ENCODE data around the gene GRN.
A peak's percentile ranks its signal among the peaks of the same experiment; 100 is the strongest.
"Not testable (repeated sequence)": the region's sequence is repeated elsewhere in the genome, so short reads cannot be mapped to it uniquely, and the experiment has no call there.

Gene GRN

DNA sequence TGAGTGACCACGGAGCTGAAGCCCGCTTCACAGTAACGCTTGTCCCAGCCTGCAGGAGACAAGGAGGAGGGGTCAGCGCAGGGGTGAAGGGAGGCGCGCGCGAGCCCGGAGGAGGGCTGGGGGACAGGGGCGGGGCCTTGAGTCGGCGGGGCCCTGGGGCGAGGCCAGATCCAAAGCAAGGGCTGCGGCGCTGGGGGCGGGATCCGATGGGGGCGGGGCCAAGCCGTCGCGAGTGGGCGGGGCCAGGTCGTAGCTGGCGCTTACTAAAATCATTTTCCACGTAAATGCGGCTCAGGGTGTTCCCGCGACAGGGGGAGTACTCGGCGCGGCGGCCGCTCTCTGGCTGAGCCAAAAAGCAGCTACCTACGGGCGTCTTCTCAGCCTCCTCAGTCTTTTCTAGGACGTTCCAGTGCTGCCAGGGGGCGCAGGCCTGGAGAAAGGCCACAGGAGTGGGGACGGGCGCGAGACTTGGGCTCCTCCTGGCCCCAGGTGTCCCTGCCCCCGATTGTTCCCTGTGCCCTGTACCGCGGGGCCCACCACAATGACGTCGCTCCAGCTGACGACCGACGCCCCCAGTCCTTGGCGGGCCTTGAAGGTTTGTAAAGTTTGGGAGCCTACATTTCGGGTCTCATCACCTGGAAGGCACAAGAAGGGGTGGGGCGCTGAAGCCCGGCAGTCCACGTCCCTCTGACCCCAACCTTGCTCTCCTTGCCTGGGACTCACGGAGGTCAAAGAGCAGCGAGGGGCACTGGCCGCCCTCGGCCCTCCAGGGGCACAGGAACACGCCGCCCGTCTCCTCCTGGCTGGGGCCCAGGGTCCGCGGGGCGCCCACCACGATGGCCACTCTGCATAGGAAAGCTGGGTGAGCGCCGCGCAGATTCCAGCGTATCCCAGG is 40.4 kb downstream of the GRN start:
- FAIRE-seq: no peak

DNA sequence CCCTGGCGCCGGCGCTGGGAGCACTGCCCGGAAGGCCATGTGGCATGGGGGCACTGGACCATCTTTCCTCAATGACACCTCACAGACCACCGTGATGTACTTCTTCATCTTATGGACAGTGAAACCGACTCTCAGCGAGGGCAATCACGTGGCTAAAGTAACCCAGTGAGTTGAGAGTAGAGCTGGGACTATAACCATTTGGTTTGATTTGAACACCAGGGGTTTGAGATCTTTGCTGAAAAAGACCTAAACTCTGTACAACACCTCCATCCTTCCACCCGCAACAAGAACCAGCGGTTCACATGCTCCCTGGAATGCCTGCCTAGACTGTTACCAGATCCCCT is 41.1 kb downstream of the GRN start:
- FAIRE-seq: no peak

DNA sequence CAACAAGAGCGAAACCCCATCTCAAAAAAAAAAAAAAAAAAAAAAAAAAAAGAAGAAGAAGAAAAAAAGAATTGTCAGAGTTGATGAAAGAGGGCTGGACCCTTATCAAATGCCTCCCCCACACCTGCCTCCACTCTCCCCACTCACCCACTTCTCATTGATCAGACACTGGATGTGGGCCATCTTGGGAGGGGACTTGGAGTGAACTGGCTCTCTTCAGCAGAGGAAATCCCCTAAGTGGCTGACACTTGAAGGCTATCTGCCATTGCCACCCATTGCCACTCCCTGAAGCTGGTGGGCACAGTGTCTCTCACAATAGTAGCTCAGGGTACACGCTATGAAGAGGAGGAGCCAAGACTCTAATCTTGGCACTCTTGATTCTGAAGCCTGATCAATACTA is 42.7 kb downstream of the GRN start:
- no peak for FAIRE-seq

DNA sequence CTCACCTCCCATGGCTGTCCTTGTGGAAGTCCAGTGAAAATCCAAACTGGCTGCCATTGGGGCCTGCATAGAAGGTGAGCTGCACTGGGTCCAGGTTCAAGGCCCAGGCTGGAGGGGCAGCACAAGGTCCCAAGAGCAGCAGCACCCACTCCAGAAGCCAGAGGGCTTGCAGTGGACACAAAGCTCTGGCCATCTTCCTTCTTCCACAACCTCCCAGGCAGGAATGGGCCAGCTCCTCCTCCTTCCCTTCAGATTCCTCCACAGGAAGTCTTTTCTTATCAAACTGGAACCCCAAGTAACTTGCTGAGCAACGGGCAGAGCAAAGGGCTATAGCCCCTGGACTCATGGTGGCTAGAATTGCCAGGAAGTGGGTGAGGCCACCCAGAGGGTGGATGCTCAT is 44.2 kb downstream of the GRN start, which contains the start of gene ITGA2B:
Gene ITGA2B, minus strand, starts transcription at position 369 of the 400 bp plus-strand sequence. Its CDS starts 176 bp downstream, at position 193.
- no peak for FAIRE-seq

DNA sequence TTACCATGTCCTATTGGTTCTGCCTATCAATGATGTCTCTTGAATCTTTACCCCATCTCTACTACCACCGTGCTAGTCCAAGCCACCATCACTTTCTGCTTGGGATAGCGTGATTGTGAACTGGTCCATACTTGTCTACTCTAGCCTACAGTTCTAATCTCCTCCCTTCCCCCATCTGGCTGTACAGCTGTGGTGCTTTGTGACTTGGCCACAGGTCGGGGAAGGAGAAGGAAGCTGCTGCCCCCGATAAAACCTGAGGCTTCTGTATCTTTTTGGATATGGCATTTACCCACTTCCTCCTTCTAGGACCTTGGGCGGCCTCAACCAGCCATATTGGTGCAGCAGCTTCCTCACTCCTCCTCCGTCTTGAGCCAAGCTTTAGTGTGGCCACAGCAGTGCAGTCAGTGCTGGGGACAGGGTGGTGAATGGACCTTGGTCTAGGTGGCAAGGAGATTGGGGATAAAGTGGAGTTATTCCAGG is 44.7 kb downstream of the GRN start:
- FAIRE-seq: no peak

DNA sequence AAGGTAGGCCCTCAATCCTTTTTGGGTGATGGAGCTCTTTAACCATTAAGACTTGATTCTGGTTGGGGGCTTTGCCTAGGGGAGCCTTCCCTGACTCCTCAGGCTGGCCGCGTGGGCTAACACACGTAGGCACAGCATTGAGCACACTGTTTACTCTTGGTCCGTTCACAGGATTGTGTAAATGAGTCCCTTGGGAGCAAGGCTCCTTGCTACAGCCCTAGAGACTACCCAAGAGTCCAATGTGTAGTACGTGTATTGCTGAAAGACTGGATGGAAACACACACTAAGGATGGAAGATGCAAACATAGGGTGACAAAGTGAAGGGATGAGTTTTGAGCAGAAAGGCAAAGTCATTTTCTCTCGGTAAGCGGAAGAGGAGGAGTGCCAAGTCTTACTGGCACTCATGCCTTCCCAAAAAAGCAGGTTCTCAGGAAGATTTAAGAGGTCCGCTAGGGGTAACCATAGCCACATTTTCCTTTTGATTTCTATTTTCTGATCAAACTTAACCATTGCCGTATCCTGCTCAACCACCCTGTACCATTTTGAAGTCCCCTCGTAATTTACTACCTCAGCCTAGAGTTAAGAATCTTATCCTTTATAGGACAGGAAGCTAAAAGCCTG is 45.3 kb downstream of the GRN start:
- no peak for FAIRE-seq

DNA sequence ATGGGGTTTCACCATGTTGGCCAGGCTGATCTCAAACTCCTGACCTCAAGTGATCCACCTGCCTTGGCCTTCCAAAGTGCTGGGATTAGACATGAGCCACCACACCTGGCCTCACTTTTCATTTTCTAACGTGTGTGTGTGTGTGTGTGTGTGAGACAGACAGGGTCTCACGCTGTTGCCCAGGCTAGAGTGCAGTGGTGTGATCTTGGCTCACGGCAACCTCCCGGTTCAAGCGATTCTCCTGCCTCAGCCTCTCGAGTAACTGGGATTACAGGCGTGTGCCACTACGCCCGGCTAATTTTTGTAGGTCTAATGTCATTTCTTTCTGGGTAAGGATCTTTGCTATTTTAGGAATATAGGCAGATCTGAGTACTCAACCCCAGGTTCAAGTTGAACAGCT is 49.0 kb downstream of the GRN start:
- not testable (repeated sequence) for FAIRE-seq

DNA sequence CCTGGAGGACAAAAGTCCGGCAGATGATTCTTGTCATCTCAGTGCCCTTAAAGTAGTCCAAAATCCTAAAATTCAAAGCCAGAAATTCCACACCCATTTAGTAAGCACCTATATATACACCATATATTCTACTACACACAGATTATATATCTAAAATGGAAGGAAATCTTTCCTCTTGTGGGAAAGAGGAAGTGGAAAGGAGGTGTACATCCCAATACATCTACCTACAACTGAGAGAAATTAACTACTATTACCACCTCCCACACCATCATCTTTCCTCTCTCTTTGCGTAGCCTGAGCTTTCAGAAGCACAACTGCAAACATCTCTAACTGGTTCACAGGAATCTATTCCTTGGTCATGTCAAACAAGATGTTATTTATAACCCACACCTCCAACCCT is 49.7 kb downstream of the GRN start:
- FAIRE-seq: no peak

DNA sequence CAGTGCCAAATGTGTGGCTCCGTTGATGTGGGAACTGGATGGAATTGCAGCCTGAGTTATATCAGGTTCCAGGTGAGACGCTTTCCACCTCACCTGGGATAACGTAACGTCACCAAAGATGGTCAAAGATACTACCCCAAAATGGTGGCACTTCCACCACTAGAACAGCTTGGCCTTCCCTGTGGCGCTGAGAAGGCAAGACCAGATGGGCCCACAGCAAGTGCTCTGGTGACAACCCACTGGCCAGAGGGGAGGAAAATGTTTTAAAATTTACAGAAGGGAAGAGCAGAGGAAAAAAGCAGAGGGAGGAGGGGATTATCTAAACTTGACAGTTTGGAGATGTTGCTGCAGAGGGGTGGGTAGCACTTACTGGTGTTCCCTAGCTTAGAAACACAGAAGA is 51.8 kb downstream of the GRN start:
- no peak for FAIRE-seq

DNA sequence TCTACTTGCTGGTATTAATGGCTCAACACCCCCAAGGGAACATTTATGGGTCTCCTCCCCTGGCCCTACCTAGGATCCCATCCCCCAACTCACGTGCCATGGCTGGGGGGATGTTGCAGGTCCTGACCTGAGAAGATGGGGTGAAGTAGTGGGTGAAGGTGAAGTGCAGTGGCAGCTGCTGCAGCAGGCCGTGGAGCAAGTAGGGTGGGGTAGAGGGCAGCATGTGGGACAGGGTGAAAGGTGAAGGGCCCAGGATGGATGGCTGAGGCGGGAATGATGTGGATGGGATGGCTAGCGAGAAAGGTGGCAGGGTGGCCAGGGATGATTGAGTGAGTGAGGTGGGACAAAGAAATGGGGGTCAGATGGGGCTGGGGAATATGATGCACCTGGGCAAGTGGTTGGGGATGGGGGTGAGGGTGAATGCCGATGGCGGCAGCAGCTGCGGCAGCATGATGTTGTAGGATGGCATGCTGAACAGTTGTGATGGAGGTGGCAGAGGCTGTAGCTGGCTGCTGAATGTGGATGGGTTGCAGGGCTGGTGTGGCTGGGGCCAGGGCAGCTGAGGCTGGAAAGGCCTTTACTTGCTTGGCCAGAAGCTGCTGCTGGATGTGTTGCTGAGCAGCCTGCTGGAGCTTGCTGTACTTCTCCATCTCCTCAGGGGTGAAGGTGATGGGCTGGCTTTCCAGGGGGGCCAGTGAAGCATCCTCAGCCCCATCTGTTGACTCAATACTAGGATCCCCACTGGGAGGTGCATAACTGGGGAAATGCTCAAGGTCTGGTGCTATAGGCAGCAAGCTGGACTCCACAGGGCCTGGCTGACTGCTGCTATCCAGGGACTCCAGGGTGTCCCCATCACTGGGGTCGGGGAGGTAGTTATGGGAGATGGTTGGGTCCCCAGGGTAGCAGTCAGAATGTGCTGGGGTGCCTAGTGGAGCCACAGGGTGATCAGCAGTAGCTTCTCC is 52.7 kb downstream of the GRN start:
- FAIRE-seq: no peak

DNA sequence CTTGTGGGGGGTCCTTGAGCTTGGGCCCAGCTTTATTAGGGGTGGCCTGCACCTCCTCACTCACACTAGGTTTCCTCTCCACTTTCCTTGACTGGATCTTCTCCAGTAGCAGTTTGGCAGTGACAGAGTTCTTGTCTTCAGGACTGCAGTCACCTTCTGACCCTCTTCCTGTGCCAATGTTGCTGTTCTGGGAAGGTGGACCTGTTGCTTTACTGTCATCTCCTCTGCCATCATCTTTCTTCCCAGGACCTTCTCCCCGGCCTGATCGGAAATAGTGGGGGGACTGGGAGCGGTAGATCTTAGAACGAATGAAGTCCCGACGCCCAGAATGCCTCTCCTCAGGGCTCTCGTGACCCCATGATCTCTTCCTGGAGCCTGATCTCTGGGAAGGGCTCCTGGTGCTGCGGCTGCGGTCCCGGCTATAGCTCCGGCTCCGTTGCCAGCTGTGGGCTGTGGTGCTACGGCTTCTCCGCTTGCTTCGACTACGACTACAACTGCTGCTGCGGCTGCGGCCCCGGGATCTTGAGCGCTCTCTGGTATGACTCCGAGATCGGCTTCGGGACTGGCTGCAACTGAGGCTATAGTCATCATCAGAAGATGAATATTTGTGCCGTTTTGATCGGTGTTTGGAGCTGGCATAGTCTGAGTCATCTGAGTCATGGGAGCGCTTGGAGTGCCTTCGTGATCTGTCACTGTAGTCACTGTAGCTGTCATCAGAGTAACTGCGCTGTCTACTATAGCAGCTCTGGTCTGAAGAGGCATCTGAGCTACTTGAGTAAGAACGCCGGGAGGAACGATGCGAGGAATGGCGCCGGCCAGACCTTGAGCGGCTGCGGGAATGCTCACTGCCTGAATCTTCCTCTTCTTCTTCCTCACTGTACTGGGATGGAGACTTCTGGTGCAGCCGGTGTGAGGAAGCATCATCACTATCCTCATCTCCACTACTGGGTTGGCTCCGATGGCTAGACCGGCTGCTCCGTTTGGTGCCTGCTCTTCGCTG is 53.9 kb downstream of the GRN start:
- FAIRE-seq: no peak

DNA sequence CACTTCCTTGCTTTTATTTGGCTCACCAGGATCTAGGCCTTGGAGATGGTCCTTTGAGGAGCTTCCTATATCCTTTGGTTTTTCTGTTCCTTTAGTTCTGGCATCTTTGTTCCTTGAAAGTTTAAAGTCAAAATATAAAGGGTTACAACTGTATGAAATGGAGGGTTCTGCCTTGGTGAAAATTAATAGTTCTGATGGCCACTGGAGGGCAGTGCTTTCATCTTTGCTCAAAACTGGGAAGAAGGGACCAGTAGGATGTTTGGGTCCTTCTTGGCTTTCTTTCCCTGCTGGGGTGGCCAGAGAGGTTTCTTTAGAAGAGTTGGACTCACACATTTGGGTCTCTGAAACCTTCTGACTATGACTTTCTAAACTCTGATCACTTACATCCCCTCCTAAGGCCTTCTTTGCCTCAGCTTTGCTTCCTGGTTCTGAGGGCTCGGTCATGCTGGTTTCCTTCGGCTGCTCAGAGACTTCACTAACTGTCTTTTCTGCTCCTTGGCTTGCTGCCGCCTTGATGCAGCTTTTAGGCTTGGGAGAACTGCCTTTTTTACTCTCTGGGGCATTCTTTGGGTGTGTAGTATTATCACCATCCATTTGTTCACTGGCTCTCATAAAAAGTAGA is 55.2 kb downstream of the GRN start:
- FAIRE-seq: peak; percentile 92

All from G401.6 (cell line).